PC-3 (cell line): ENCODE measurements around the gene TTBK2. TPM values are rescaled to one million over a fixed set of nuclear protein-coding genes. Genes with fewer than 3 reads are reported as not detected.

Experiments used
- ATAC-seq: fragments of 200-7000 bp; cut with Tn5 transposase; 2 replicates; pipeline ENCODE4 v1.9.1; 2020; ENCODE audit warnings: mild to moderate bottlenecking, moderate library complexity
- BruUV-seq: library from RNA; stranded (reverse); fragments of 400-500 nt; replicated peaks from 2 replicates; lab custom pipeline; 2021; lab: Mats Ljungman, UMichigan
- CTCF ChIA-PET: fragments of 300-600 bp; sonication (Branson Sonifier 250); formaldehyde crosslinking; loops from one replicate; lab custom pipeline; 2022; ENCODE audit warnings: antibody characterized with exemption; lab: Charles Lee
- POLR2A ChIA-PET: fragments of 300-600 bp; sonication (Branson Sonifier 250); formaldehyde crosslinking; loops from one replicate; lab custom pipeline; 2022; ENCODE audit warnings: antibody characterized with exemption; ENCODE audit not compliant: unreplicated experiment; lab: Charles Lee
- DNase-seq: peaks from one replicate; pipeline ENCODE4 v3.0.0-alpha.2; 2015
- H2AFZ ChIP-seq: fragments of 300-600 bp; sonication (generic); 2 replicates; pipeline ENCODE4 v1.6.0; 2016; ENCODE audit warnings: antibody characterized with exemption, low read length
- H3F3A ChIP-seq: fragments of 300-600 bp; sonication (generic); one replicate; pipeline ENCODE4 v1.6.0; 2017; ENCODE audit warnings: antibody characterized with exemption, low read length, control low read depth, mild to moderate bottlenecking; ENCODE audit not compliant: unreplicated experiment
- H3K27ac ChIP-seq: fragments of 300-600 bp; sonication (generic); 2 replicates; pipeline ENCODE4 v1.5.1; 2016; ENCODE audit warnings: mild to moderate bottlenecking, low read length
- H3K27me3 ChIP-seq: fragments of 300-600 bp; sonication (generic); 2 replicates; pipeline ENCODE4 v1.6.1; 2016; ENCODE audit warnings: low read length, mixed read lengths
- H3K36me3 ChIP-seq: fragments of 300-600 bp; sonication (generic); 2 replicates; pipeline ENCODE4 v1.6.1; 2016; ENCODE audit warnings: low read depth, mixed run types, low read length, mixed read lengths
- H3K4me1 ChIP-seq: fragments of 300-600 bp; sonication (generic); 2 replicates; pipeline ENCODE4 v1.5.1; 2016; ENCODE audit warnings: low read length; ENCODE audit not compliant: insufficient read depth
- H3K4me2 ChIP-seq: fragments of 300-600 bp; sonication (generic); 2 replicates; pipeline ENCODE4 v1.6.0; 2016; ENCODE audit warnings: low read length
- H3K4me3 ChIP-seq: fragments of 300-600 bp; sonication (generic); 2 replicates; pipeline ENCODE4 v1.5.1; 2016; ENCODE audit warnings: mild to moderate bottlenecking, low read length, mixed read lengths
- H3K79me2 ChIP-seq: fragments of 300-600 bp; sonication (generic); 2 replicates; pipeline ENCODE4 v1.6.1; 2017; ENCODE audit warnings: low read length, mixed read lengths
- H3K9ac ChIP-seq: fragments of 300-600 bp; sonication (generic); 2 replicates; pipeline ENCODE4 v1.6.0; 2016; ENCODE audit warnings: mild to moderate bottlenecking, low read length
- H3K9me2 ChIP-seq: fragments of 300-600 bp; sonication (generic); replicated peaks from 2 replicates; pipeline ENCODE4 v1.6.1; 2016; ENCODE audit warnings: mixed run types, low read length, mixed read lengths
- H3K9me3 ChIP-seq: fragments of 300-600 bp; sonication (generic); 2 replicates; pipeline ENCODE4 v1.6.1; 2016; ENCODE audit warnings: low read length, mixed read lengths
- H4K20me1 ChIP-seq: fragments of 300-600 bp; sonication (generic); 2 replicates; pipeline ENCODE4 v1.6.1; 2016; ENCODE audit warnings: low read length, mixed read lengths
- CTCF ChIP-seq: fragments of 300-600 bp; sonication (generic); conservative IDR thresholded peaks from 2 replicates; pipeline ENCODE4 v1.5.1; 2017; ENCODE audit warnings: antibody characterized with exemption, low read depth, mild to moderate bottlenecking, low read length
- EZH2 ChIP-seq: fragments of 300-600 bp; sonication (generic); IDR thresholded peaks from one replicate; pipeline ENCODE4 v1.6.1; 2017; ENCODE audit warnings: antibody characterized with exemption, mild to moderate bottlenecking, low read length; ENCODE audit not compliant: unreplicated experiment
- EZH2phosphoT487 ChIP-seq: fragments of 300-600 bp; sonication (generic); IDR thresholded peaks from 2 replicates; pipeline ENCODE4 v1.6.1; 2018; ENCODE audit warnings: mild to moderate bottlenecking, antibody characterized with exemption, low read length, borderline replicate concordance
- intact Hi-C: fragments of 100-400 bp; cut with micrococcal nuclease; formaldehyde crosslinking; loops from 2 replicates; pipeline ENCODE4 v1.9.0; 2023
- total RNA-seq: library from RNA; depleted of rRNA; stranded (reverse); fragments of >200 nt; gene quantifications from 2 replicates; pipeline ENCODE4 v1.2.3, GENCODE V29; 2014

Gene TTBK2
- total RNA-seq, 1 experiment from 2014 or later = 3.5 TPM

GRCh38 chr15:42819786-42820185, 100.8 kb downstream of the TTBK2 start:
- ChIA-PET CTCF (no interaction called here), POLR2A (interaction anchor here (0.5 kb wide), 1 partner anchor 1606 kb away, joined by 6 read pairs; no protein-coding TSS in a partner anchor)
- H3K4me1 ChIP-seq = no peaks in the 10 kb centered on the region
- TF ChIP-seq EZH2 (no peak), EZH2phosphoT487 (no peak), CTCF (no peak)
- H3F3A ChIP-seq = no peaks in the 10 kb centered on the region
- H3K9me2 ChIP-seq = no peaks in the 10 kb centered on the region
- no peak overlapping the region for H2AFZ ChIP-seq
- no peak overlapping the region for H3K4me2 ChIP-seq
- H3K36me3 ChIP-seq = no peaks in the 10 kb centered on the region
- no peaks in the 10 kb centered on the region for H3K9me3 ChIP-seq
- ATAC-seq (no peak), DNase-seq (no peak)
- intact Hi-C loops = no loop called here
- H3K9ac ChIP-seq = no peak overlapping the region
- no TSS peak for BruUV-seq
- no peak overlapping the region for H3K27ac ChIP-seq
- H3K79me2 ChIP-seq = no peaks in the 10 kb centered on the region
- H3K27me3 ChIP-seq = no peaks in the 10 kb centered on the region
- no peak overlapping the region for H3K4me3 ChIP-seq
- H4K20me1 ChIP-seq = no peaks in the 10 kb centered on the region

GRCh38 chr15:42811433-42811832, 109.1 kb downstream of the TTBK2 start:
- Histone ChIP-seq H3K27me3 (no peaks in the 10 kb centered on the region), H3K4me1 (no peaks in the 10 kb centered on the region), H3K4me3 (no peak overlapping the region), H3K9ac (no peak overlapping the region), H3K27ac (no peak overlapping the region), H3F3A (no peaks in the 10 kb centered on the region), H3K79me2 (no peaks in the 10 kb centered on the region), H2AFZ (no peak overlapping the region), H3K4me2 (no peak overlapping the region), H3K36me3 (no peaks in the 10 kb centered on the region), H3K9me3 (no peaks in the 10 kb centered on the region), H4K20me1 (no peaks in the 10 kb centered on the region), H3K9me2 (no peaks in the 10 kb centered on the region)
- CTCF ChIA-PET = interaction anchor here (0.6 kb wide), 1 partner anchor 129 kb away, joined by 3 read pairs; no protein-coding TSS in a partner anchor
- POLR2A ChIA-PET = no interaction called here
- DNase-seq (no peak), ATAC-seq (no peak)
- no TSS peak for BruUV-seq
- TF ChIP-seq EZH2 (no peak), CTCF (no peak), EZH2phosphoT487 (no peak)
- intact Hi-C loops = no loop called here

- intact Hi-C loops = no loop called here
- no peaks in the 10 kb centered on the region for H3K9me2 ChIP-seq
- H3K36me3 ChIP-seq = no peaks in the 10 kb centered on the region
- no peaks in the 10 kb centered on the region for H3K79me2 ChIP-seq
- no peak overlapping the region for H2AFZ ChIP-seq
- no peaks in the 10 kb centered on the region for H3K4me1 ChIP-seq
- no peaks in the 10 kb centered on the region for H3K27me3 ChIP-seq
- BruUV-seq = no TSS peak
- no peaks in the 10 kb centered on the region for H3K9me3 ChIP-seq
- ATAC-seq = no peak
- no peak overlapping the region for H3K27ac ChIP-seq
- H3K9ac ChIP-seq = no peak overlapping the region
- ChIA-PET POLR2A (no interaction called here), CTCF (no interaction called here)
- no peaks in the 10 kb centered on the region for H3F3A ChIP-seq
- no peak for DNase-seq
- no peak overlapping the region for H3K4me3 ChIP-seq
- no peaks in the 10 kb centered on the region for H4K20me1 ChIP-seq
- no peak overlapping the region for H3K4me2 ChIP-seq
- TF ChIP-seq EZH2 (no peak), EZH2phosphoT487 (no peak), CTCF (no peak)
These were observed 111.7 kb downstream of the TTBK2 start for GRCh38 chr15:42808913-42809312.
